ENCODE measurements around the gene TRAP1. TPM values are rescaled to one million over a fixed set of nuclear protein-coding genes. Genes with fewer than 3 reads are reported as not detected.

TRAP1 gene
- total RNA-seq, 2 donors from 2014 or later, result 78.1 to 92.9 TPM

DNA sequence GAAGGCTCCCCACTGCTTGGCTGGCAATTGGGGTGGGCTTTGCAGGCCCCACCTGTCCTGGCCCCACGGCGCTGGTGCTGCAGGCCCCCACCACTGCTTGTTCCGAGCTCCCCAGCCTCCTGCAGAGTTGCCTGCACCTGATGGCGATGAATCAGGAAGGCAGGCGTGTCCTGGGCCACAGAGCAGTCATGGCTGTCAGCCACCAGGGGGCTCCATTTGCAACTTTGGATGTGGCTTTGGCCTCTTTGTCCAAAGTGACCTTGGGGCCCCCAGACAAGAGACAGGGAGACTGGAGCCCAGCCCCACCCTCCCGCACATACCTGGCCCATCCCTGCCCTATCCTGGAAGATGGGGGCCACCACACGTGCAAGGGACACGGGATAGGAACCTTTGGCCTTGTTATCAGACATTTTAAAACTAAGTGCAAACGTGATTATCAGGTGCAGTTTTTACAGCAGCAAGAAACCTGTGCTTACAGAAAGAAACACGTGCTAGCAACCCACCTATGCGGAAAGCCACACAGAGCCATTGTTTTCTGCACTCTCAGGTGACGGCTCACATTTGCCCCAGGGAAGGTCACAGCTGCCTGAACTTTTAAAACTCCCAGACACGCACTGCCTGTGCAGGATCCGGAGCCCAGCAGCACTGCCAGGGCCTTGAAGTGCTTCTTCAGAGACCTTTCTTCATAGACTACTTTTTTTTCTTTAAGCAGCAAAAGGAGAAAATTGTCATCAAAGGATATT is 62.9 kb downstream of the TRAP1 start, which contains the start of gene DNASE1:
DNASE1 (plus strand) TSS at position 443 of the 743 bp plus-strand sequence. CDS start 683 bp downstream, outside the sequence.
- no peaks in the 10 kb centered on the region for H3K27me3 ChIP-seq
- DNase-seq (peak; percentile 79 to 93 (median 87)), ATAC-seq (peak; percentile 77)
- 21 to 32% methylated on average over 4 to 13 of the region's 14 CpGs for WGBS, 2 donors
- no peaks in the 10 kb centered on the region for H3K9me3 ChIP-seq
- peak within 1 kb of the TSS; percentile 87 to 94 (median 91) for H3K27ac ChIP-seq
- H3K4me3 ChIP-seq, result no peak within 1 kb of the TSS
- H3K4me1 ChIP-seq, result peaks cover 42% of the 10 kb centered on the region
- peaks cover 12 to 14% of the 10 kb centered on the region in 2 donors for H3K36me3 ChIP-seq (replicated peaks in 1 of 2; ENCODE audit: insufficient read depth in 1 of 2, low read depth in 2 of 2)
- peak in 2 of 3 donors; percentile 64 to 77 for TF ChIP-seq POLR2A (IDR thresholded peaks at IDR 0.05)
- TF ChIP-seq, protein P1, sequence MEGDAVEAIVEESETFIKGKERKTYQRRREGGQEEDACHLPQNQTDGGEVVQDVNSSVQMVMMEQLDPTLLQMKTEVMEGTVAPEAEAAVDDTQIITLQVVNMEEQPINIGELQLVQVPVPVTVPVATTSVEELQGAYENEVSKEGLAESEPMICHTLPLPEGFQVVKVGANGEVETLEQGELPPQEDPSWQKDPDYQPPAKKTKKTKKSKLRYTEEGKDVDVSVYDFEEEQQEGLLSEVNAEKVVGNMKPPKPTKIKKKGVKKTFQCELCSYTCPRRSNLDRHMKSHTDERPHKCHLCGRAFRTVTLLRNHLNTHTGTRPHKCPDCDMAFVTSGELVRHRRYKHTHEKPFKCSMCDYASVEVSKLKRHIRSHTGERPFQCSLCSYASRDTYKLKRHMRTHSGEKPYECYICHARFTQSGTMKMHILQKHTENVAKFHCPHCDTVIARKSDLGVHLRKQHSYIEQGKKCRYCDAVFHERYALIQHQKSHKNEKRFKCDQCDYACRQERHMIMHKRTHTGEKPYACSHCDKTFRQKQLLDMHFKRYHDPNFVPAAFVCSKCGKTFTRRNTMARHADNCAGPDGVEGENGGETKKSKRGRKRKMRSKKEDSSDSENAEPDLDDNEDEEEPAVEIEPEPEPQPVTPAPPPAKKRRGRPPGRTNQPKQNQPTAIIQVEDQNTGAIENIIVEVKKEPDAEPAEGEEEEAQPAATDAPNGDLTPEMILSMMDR (IDR thresholded peaks at IDR 0.05), result peak; percentile 49 to 75 (median 71)
- intact Hi-C loops (cut with DNase I), result no loop called here

DNA sequence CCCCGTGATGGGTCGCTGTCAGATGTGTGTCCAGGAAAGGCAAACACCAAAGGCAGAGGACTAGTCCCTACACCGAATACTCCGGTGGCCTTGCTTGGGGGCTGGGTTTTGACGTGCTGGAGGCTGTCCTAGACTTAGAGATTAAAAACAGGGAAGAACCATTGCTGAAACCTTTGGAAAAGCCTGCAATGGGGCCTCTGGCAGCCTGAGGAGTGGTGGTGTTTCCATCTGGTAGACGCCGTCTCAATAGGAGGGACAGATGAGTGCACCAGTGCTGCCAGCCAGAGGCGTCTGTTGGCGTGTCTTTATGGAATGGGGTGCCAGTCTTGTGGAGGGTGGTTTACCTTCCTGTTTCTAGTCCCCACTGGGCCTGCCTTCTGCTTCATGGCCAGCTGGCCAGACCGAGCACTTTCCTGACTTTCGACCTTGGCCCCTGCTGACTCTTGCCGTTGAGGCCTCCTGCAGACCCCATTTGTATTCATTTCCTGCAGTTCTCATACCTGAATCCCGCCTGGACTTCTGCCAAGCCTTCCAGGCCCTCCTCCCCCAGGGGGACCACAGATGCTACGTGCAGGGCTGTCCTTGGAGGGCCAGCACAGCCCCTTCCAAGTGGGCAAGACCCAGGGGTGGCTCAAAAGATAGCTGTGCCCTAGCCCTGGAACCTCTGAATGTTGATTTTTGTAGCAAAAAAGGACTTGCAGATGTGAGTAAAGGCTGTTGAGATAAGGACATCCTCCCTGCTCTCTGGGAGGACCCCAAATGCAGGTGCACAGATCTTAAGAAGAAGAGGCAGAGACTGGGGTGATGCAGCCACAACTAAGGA is 64.7 kb downstream of the TRAP1 start:
- TF ChIP-seq, protein P1 (IDR thresholded peaks at IDR 0.05), result no peak
- no peak for TF ChIP-seq POLR2A (IDR thresholded peaks at IDR 0.05)
- ATAC-seq (no peak), DNase-seq (no peak)
- H3K9me3 ChIP-seq, result no peaks in the 10 kb centered on the region
- peak overlapping the region; percentile 22 to 94 (median 36) for H3K27ac ChIP-seq
- no peak overlapping the region for H3K4me3 ChIP-seq
- WGBS, 2 donors, result 68 to 73% methylated on average over 14 of the region's 14 CpGs
- intact Hi-C loops (cut with DNase I), result no loop called here
- peaks cover 5 to 8% of the 10 kb centered on the region in 2 donors for H3K36me3 ChIP-seq (replicated peaks in 1 of 2; ENCODE audit: insufficient read depth in 1 of 2, low read depth in 2 of 2)
- H3K4me1 ChIP-seq, result peaks cover 41% of the 10 kb centered on the region
- H3K27me3 ChIP-seq, result no peaks in the 10 kb centered on the region

DNA sequence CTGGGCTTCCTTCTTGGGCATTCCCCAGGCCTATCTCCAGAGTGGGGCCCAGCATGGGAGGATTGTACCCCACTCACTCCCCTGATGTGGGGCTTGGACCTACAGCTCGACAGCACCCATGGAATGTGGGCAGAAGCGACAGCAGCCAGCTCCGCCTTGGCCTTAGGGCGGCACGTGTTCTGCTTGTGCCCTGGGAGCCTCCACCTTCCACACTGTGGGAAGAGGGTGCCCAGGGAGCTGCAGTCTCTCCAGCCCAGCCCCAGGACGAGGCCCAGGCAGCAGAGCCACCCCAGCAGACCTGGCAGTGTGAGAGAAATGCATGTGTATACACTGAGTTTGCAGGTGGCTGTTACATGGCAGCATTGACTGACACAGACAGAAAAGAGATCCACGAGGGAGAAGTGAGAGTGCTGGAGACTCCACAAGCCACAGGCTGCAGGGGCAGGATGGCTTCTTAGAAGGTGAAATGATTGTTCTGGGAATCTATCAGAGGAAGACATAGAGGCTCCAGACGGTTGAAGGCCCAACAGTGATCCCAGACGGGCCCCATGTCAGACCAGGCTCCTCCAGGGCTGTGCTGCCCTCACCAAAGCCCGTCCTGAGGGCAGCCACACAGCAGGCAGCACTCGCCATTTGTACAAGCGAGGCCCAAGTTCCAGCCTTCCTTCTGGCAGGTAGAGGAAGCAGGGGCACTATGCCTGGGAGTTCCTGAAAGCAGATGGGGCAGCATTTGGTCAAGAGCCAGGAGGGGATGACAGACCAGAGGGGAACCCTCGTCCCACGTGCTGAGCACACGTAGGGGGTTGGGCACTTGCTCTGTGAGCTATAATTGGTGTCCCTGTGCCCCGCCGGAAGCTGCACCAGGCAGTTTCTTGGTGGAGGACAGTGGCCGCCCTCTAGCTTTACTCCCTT is 65.6 kb downstream of the TRAP1 start:
- Histone ChIP-seq H3K27ac (peak overlapping the region in 1 of 4 donors; percentile 94), H3K27me3 (no peaks in the 10 kb centered on the region), H3K4me1 (peaks cover 35% of the 10 kb centered on the region), H3K9me3 (no peaks in the 10 kb centered on the region), H3K36me3 (replicated peaks in 1 of 2; ENCODE audit: insufficient read depth in 1 of 2, low read depth in 2 of 2) (no peaks in the 10 kb centered on the region), H3K4me3 (no peak overlapping the region)
- intact Hi-C loops (cut with DNase I), result no loop called here
- WGBS, 2 donors, result 78 to 91% methylated on average over 14 to 17 of the region's 18 CpGs
- ATAC-seq, result no peak
- DNase-seq, result no peak
- TF ChIP-seq, protein P1 (IDR thresholded peaks at IDR 0.05), result no peak

DNA sequence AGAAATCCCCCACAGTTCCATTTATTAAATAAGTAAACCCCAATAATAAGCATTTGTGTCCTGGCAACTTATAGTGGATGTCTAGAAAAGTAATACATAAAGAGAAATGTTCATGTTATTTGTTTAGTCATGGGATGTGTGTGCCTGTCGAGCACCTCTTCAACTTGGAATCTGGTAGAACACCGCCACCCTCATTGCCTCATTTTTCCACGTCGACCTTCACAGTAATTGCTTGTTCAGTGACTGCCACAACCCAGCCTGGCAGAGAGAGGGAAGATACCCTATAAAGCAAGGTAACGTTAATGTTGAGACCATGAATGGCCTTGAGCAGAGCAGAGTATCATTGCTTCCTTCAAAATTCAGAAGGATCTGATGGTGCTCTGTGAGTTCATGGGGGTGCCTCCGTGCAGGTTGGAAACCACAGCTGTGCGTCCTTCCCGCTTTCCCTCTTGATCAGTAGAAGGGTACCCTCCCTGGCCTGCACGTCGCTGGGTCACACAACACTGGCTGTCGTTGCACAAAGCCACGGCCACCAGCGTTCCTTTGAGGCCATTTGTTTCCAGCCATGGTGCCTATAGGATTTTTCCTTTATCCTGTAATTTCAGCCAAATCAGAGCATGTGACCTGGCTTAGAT is 66.6 kb downstream of the TRAP1 start:
- Histone ChIP-seq H3K4me3 (no peak overlapping the region), H3K4me1 (peaks cover 36% of the 10 kb centered on the region), H3K27me3 (no peaks in the 10 kb centered on the region), H3K27ac (no peak overlapping the region), H3K36me3 (replicated peaks in 1 of 2; ENCODE audit: insufficient read depth in 1 of 2, low read depth in 2 of 2) (no peaks in the 10 kb centered on the region), H3K9me3 (no peaks in the 10 kb centered on the region)
- TF ChIP-seq, protein P1 (IDR thresholded peaks at IDR 0.05), result no peak
- WGBS, 2 donors, result 89 to 90% methylated on average over 11 to 13 of the region's 13 CpGs
- no peak for ATAC-seq
- intact Hi-C loops (cut with DNase I), result no loop called here
- DNase-seq, result no peak

Data from body of pancreas (tissue), 4 donors.